HG02943 (cell line): ENCODE data around the gene EPHA2.
"Not testable (repeated sequence)": the region's sequence is repeated elsewhere in the genome, so short reads cannot be mapped to it uniquely, and the experiment has no call there.

Source experiments
- ATAC-seq: cut with Tn5 transposase; IDR thresholded peaks from one replicate; pipeline ENCODE4 v1.9.1; 2021; ENCODE audit warnings: mild to moderate bottlenecking, low read depth, moderate library complexity; ENCODE audit not compliant: unreplicated experiment

Gene EPHA2

DNA sequence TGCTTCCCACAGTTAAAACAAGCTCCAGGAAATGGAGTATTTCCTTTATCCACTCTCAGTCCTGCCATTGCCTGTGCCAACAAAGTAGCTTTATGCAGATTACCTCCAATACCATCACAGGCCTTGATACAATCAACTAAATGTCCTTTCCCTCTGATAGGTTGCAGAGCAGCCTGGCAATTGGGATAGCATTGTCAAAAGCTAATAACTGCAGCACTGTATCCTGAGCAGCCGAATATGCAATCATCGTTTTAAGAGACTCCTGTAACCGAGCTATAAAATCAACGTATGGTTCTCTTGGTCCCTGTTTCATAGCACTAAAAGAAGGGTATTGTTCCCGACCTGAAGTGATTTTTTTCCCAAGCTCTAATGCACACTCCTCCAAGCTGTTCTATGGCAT is 48.8 kb downstream of the EPHA2 start:
- not testable (repeated sequence) for ATAC-seq

DNA sequence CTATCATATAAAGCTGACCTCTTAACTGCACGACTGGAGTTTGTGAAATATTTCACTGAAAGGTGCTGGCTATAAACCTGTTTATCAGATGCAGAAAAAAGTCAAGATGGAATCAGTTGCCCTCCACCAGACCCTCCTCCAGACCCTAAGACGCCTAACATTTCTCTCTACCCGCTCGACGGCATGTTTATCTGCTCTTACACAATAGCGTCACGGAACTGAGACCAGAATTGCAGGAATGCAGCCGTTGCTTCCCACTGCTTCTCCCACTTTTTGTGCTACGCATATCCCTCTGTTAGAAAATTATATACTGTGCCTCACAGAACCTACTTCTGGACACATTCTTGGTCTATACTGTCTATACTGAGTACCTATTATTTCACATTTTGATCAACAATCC is 54.2 kb downstream of the EPHA2 start:
- ATAC-seq: no peak

DNA sequence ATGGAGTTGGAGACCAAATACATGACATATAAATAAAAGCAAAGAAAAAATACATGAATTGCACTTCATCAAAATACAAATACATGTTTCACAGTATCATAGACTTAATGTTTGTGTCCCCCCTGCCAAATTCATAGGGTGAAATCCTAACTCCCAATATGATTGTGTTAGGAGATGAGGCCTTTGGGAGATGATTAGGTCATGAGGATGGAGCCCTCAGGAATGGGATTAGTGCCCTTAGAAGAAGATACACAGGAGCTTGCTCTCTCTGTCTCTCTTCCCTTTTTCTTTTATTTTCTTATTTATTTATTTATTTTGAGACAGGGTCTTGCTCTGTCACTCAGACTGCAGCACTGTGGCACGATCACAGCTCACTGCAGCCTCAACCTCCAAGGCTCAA is 56.5 kb downstream of the EPHA2 start:
- ATAC-seq: no peak

DNA sequence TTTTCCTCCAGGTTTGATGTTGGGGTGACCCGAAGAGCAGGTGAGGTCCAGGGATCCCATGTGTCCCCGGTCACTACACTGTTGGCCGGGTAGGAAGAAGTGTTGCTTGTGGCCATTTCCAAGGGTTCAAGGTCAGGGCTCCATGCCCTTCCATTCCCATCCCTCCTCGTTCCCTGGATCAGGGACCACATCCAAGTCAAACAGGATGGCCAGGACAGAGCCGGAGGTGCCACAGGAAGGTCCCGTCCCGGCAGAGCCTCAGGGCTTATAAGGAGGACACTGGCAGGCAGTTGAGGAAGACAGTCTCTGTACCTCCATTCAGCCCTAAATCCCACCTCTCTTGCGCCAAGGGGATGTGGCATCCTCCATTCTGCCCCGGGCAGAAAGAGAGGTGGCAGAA is 60.4 kb downstream of the EPHA2 start:
- ATAC-seq: no peak

DNA sequence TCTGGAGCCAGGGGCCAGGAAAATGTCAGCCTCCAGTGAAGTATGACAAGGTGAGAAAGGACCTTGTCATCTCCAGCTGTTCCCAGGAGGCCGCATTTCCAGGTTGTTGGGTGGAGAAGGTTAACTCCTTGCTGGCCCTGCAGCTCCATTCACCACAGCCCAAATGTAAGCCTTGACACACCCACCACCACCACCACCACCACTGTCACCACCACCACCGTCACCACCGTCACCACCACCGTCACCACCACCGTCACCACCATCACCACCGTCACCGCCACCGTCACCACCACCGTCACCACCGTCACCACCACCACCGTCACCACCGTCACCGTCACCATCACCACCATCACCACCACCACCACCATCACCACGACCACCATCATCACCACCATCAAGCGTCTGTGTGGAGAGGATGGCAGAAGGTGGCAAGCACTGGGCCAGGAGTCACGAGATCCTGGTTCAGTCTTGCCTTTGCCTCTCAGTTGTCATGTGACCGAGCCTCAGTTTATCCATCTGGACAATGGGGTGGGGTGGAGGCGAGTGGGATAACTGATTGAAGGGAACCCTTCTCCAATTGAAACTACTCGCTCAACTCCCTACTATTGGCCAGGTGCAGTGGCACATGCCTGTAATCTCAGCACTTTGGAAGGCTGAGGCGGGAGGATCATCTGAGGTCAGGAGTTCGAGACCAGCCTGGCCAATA is 61.3 kb downstream of the EPHA2 start:
- no peak for ATAC-seq

DNA sequence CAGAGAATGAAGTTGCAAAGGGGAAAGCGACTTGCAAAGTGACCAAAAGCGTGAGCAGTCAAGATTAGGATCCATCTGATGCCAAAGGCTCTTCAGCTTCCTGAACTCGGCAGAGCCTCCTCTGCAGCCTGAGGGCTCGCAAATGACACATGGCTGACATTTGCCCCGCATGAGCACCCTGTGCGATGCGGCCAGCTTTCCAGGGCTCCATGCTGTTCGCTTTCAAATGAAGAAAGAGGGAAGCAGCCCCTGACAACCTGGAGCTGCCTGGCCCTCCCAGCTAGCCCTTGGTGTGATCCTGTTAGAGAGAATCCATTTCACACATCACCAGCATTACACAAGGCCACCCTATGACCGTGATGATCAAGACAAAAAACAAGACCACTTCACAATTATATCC is 62.3 kb downstream of the EPHA2 start:
- no peak for ATAC-seq

DNA sequence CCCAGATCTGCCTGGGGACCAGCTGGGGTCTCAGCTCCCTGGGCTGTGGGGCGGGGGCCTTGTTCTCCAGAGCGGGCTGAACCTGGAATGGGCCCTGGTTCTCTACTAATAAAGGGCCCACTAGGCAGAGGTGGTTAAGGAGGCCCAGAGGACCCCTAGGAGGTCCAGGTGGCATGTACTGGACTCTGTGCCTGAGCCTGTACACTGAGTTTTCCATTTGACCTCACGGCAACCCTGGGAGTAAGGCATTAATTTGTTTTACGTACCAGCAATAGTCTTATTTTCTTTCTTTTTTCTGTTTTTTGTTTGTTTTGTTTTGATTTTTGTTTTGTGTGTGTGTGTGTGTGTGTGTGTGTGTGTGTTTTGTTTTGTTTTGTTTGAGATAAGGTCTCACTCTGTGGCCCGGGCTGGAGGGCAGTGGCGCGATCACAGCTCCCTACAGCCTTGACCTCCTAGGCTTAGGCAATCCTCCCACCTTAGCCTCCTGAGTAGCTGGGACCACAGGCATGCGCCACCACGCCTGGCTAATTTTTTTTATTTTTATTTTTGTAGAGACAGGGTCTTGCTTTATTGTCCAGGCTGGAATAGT is 62.9 kb downstream of the EPHA2 start:
- no peak for ATAC-seq

DNA sequence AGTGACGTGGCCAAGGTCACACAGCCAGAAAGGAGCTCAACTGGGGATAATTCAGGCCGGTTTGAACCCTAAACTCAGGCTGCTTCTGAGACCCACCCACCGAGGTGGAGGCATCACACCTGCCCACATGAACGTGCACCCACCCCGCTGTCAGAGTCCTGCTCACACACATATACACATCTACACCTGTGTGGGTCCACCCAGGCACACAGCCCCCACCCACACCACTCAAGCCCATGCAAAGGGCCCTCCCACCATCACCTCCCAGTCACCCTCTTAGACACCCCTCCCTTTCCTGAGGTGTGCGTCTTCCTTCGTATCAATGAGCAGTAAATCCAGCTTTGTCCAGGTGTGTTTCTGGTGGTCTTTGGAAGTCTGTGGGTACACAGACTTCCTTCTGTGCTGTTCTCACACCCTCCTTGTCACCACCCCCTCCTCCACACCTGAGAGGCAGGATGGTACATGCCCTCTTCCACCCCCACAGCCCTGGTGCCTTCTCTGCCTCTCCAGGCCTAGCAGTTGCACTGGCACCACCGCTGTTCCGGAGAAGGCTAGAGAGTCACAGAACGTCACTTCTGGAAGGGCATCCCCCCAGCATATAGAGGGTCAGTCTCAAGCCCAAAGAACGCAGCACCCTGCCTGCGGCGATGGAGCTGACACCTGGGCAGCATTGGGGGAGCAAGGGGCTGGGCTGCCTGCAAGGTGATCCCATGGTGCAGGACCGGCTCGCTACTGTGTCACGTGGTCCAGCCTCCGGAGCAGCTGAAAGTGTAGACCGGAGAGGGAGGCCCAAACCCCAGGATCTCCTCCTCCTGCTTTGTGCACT is 63.6 kb downstream of the EPHA2 start:
- no peak for ATAC-seq

DNA sequence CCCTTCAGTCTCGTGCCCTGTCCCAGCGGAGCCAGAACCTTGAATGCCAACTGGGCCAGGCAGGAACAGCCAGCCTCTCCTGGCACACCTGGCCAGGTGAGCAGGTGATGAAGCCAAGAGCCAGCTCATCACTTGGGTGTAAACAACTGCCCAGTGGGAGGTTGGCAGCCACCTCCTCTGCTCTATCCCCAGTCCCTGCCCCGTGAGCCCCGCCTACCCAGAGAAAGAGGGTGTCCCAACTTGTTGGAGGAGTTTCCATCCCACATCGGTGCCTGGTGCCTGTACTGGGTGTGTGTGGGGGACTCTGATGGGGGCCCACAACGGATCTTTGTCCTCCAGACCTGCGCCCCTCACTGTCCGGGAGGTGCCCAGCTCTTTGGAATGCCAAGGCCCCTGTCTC is 64.6 kb downstream of the EPHA2 start:
- ATAC-seq: no peak

DNA sequence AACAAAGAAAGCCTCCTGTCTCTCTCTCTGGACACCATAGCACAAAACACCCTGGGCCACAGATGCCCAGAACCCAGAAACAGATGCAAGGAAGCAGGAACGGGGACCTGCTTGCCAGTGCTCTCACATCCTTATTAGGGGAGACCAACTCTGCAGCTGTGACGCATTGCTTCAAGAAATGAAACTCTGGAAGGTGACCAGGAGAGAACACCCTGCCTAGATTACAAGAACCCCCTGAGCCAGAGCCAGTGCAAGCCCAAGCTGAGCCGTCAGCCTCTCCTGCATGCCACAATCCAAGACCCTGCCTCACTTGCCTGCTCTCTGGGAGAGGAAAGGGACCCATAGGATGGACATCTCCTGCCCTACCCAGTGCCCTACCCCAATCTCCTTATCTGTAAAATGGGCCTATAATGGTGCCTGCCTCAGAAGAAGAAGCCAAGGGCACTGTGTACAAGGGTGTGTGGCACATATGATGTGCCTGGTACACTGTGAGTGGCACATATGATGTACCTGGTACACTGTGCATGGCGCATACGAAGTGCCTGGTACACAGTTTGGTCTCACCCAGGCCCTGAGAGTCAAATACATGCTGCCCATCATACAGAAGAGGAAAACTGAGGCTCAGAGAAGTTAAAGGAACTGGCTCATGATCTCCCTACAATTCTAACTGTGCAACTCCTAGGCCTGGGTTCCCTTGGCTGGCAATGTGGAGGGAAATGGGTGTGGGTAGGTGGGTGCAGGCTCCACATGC is 65.6 kb downstream of the EPHA2 start:
- no peak for ATAC-seq

DNA sequence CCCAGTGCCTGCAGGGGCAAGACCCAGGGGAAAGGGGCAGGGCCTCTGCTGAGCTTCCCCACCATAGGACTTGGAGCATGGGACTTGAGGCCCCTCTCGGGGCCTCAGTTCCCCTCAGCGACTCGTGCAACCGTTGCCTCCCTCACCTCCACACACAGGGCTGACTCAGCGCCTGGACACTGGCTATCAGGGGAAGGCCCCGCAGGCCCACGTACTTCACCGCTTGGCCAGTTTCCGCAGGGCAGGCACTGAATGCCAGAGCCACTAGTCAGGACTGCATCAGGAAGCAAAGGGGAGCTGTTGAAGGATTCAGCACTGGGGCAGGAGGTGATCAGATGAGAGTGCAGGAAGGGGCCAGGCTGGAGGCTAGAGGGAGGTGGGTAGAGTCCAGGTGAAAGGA is 66.9 kb downstream of the EPHA2 start:
- ATAC-seq: no peak

DNA sequence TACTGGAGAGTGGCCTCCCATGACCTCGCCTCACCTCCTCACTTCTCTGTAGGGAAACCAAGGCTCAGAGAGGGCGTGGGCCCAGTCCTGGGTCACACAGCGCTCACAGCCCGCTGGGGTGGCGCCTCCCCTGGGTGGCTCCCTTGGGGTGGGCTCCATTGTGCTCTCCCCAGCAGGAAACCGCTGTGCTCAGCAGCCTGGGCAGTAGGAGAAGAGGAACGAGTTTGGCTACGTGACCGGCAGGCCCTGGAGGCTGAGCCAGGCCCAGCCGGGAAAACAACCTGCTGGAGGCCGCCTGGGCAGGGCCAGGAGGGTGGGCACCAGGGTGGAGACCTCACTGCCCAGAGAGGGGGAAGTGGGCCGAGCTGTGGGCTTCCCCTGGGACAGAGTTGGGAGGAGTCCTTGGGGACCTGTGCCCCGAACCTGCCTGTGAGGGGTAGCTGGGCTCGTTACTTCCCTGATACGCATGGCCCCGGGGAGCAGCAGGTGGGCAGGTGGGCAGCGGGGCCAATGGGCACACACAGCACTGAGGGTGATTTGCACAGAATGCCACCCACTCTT is 67.4 kb downstream of the EPHA2 start:
- no peak for ATAC-seq

DNA sequence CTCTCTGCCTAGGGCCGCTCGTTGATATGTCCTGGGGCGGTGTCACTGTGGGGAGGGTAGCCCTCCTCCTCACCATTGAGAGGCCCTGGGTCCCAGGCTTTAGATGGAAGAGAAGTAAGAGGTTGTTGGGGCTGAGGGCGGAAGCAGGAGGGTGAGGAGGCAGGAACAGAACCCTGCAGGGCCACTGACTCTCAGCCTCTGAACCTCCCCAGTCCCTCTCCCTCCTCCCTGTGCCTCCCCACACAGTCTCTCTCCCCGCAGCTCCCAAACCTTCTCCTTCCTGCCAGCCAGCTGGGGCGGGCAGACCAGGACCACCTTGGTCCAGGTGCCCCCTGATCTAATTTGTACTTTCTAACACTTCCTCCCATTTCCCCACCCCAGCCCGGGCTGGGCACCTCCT is 68.1 kb downstream of the EPHA2 start:
- ATAC-seq: no peak

DNA sequence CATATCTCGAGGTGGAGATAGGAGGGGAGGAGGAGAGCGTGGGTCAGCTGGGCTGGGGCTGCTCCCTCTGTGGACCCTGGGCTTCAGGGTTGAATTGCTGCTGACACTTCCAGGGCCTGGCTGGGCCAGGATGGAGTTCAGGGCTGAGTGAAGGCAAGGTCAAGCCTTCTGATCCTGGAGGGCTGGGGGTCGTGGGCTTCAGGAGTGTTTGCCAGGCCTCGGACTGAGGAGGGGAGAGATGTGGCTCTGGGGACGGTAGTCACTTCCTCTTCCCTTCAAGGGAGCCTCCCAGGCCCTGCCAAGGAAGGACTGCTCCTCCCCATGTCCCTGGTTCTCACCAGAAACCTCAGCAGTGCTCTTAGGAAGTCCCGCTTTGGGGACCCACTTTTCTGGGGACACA is 70.3 kb downstream of the EPHA2 start:
- no peak for ATAC-seq

DNA sequence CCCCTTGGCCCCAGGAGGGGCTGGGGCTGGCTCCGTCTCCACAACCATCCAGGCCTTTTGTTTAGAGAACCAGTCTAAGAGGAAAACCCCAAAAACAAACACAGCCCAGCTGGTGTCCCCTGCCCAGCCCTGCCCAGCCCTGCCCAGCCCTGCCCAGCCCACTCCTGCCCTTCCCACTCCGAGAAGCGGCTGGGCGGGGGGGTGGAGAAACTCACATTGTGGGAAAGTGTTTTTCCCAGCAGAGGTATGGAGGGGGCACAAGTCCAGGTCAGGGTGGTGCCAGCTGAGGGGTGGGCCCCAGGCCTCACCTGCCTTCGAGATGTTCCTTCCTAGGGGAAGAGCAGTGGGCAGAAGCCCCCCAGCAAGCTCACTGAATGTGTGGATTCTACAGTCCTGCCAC is 72.4 kb downstream of the EPHA2 start:
- ATAC-seq: no peak

DNA sequence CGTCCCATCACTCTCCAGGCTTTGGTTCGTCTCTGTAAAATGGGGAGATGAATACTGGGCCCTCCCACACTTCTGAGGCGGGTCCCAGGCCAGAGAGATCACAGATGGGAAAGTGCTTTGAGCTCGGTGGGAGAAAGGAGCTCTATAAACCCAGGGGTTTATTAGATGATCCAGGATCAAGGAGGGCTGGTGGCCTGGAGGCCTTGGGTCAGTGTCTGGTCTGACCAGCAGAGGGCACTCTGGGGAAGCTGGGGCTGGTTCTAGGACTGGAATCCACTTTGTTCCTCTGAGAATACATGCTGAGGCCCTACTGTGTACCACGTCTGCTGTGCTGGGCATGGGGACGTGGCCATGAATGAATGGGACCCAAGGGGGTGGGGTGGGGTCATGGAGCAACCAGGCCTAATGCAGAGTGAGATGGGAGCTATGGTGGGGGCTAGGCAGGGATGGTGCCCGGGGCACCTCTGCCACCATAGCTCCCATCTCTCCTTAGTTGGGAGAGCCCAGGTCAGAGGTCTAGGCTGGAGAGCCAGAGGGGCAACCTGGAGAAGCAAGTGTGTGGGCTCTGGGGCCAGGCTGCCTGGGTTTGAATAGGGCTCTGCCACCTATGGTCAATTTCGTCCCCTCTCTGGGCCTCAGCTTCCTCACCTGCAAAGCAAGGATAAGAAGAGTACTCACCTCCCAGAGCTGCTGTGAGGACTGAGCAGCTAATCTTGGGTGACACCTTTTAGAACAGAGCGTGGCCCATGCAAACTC is 73.4 kb downstream of the EPHA2 start:
- ATAC-seq: no peak

DNA sequence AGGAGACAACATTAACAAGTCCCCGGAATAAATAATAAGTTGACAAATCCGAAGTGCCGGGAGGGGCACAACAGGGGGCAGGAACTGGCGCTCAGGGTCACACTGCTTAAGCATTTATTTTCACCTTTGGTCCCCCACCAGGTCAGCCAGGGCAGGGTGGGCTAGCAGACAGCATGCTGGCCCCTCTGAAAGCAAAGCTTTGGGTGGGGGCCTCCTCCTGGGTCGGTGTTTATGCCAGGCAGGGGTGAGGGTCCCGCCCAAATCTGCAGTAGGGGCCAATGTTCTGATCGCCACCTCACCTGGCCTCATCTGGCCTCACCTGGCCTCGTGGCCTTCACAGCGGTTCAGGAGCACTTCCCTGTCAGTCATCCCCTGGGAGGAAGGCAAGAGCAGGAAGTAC is 74.2 kb downstream of the EPHA2 start:
- ATAC-seq: no peak

DNA sequence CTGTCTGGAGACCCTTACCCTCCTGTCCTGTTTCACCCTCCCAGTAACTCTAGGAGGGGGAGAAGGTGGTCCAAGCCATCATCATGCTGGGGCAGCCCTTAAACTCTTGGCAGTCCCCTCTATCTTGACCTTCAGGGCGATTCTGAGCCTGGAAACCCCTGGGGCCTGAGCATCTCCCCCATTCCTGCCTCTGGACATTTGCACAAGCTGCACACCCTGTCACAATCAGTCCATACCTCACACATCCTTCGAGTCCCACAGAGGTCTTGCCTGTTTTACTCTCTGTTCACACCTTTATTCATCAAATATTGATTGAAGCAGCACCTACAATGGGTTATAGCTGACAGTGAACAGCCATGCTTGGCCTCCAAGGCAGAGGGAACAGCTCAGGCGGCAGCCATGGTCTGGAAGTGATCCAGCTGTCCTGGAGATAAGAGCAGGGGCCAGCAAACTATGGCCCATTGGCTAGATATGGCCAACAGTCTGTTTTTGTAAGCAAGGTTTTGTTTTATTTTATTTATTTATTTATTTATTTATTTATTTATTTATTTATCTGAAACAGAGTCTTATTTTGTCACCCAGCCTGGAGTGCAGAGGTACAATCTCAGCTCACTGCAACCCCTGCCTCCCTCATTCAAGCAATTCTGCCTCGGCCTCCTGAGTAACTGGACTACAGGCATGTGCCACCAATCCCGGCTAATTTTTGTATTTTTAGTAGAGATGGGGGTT is 75.3 kb downstream of the EPHA2 start:
- no peak for ATAC-seq

DNA sequence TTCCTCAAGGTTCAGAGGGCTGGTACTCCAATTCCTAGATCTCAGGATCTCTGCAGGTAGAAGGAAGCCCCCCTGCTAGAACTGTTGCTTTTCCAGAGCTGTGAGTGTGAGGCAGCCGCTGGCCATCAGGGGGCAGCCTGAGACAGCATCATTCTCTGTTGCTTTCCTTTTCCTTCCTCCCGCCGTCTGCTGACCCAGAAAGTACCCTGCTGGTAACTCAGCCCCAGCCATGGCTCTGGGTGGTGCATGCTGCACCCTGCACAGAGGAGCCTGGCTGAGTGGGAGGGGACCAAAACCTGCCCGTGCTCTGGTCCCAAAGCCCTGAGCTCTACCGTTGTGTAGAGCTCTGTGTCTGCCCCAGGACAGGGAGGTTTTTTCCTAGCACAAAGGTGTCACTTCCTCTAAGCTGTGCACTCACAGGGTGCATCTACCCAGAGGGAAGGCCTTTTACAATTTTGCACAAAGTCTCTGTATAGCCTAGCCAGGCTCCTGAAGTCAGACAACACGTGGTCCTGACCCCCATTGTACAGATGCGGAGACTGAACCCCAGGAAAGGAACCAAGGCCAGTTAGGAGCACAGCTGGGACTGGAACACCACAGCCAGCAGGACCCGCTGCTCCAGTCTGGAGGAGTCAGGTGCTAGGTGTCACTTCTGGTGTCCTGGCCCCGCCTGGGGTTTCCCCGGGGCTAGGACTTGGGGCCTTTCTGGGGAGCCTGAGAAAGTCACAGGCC is 76.8 kb downstream of the EPHA2 start:
- ATAC-seq: no peak
